ENCODE data around the gene NRP2. TPM values are rescaled to one million over a fixed set of nuclear protein-coding genes. Genes with fewer than 3 reads are reported as not detected.
A peak's percentile ranks its signal among the peaks of the same experiment; 100 is the strongest.

The NRP2 gene
- total and polyA plus RNA-seq, 10 donors, result 3.1 to 49.9 (median 26.2) TPM

GRCh38 chr2:205806143-205806905 lies 124.0 kb downstream of the NRP2 start:
- H3K4me1 ChIP-seq, result no peaks in the 10 kb centered on the region
- no peaks in the 10 kb centered on the region for H3K36me3 ChIP-seq
- H3K4me3 ChIP-seq, result no peak overlapping the region
- TF ChIP-seq POLR2A (IDR thresholded peaks at IDR 0.05) (no peak), CTCF (IDR thresholded peaks at IDR 0.05 in 8 of 11, conservative IDR thresholded peaks at IDR 0.05 in 3 of 11) (no peak), POLR2AphosphoS5 (IDR thresholded peaks at IDR 0.05) (no peak)
- intact Hi-C loops (cut with DNase I; ENCODE audit: low total_unique reads), result no loop called here
- no peak overlapping the region for H3K27ac ChIP-seq
- WGBS, 5 donors, result 84 to 90% (median 85%) methylated on average over 18 of the region's 18 CpGs
- no peaks in the 10 kb centered on the region for H3K9me3 ChIP-seq
- DNase-seq, result peak; percentile 63
- peaks cover 0 to 5% (median 0%) of the 10 kb centered on the region in 7 donors for H3K27me3 ChIP-seq (replicated peaks in 1 of 7)

GRCh38 chr2:205807229-205807628 lies 124.9 kb downstream of the NRP2 start:
- TF ChIP-seq CTCF (IDR thresholded peaks at IDR 0.05 in 8 of 11, conservative IDR thresholded peaks at IDR 0.05 in 3 of 11), result no peak
- no peak for TF ChIP-seq POLR2A (IDR thresholded peaks at IDR 0.05)
- no peak for TF ChIP-seq POLR2AphosphoS5 (IDR thresholded peaks at IDR 0.05)
- Histone ChIP-seq H3K27ac (no peak overlapping the region), H3K4me3 (no peak overlapping the region), H3K9me3 (no peaks in the 10 kb centered on the region), H3K27me3 (replicated peaks in 1 of 7) (peaks cover 0 to 5% (median 0%) of the 10 kb centered on the region in 7 donors), H3K36me3 (no peaks in the 10 kb centered on the region), H3K4me1 (no peaks in the 10 kb centered on the region)
- 78 to 96% (median 92%) methylated on average over 3 of the region's 3 CpGs for WGBS, 5 donors
- DNase-seq, result no peak
- intact Hi-C loops (cut with DNase I; ENCODE audit: low total_unique reads), result no loop called here

GRCh38 chr2:205807758-205808157 lies 125.5 kb downstream of the NRP2 start:
- WGBS, 5 donors, result 80 to 90% (median 88%) methylated on average over 6 of the region's 6 CpGs
- TF ChIP-seq POLR2A (IDR thresholded peaks at IDR 0.05) (no peak), POLR2AphosphoS5 (IDR thresholded peaks at IDR 0.05) (no peak)
- Histone ChIP-seq H3K9me3 (no peaks in the 10 kb centered on the region), H3K27me3 (replicated peaks in 1 of 7) (peaks cover 0 to 2% (median 0%) of the 10 kb centered on the region in 7 donors), H3K4me1 (no peaks in the 10 kb centered on the region), H3K27ac (no peak overlapping the region), H3K36me3 (no peaks in the 10 kb centered on the region), H3K4me3 (no peak overlapping the region)
- no peak for DNase-seq
- intact Hi-C loops (cut with DNase I; ENCODE audit: low total_unique reads), result no loop called here

GRCh38 chr2:205808486-205809121 lies 126.3 kb downstream of the NRP2 start:
- TF ChIP-seq CTCF (IDR thresholded peaks at IDR 0.05 in 8 of 11, conservative IDR thresholded peaks at IDR 0.05 in 3 of 11) (no peak), POLR2A (IDR thresholded peaks at IDR 0.05) (no peak), POLR2AphosphoS5 (IDR thresholded peaks at IDR 0.05) (no peak)
- intact Hi-C loops (cut with DNase I; ENCODE audit: low total_unique reads), result no loop called here
- H3K4me3 ChIP-seq, result no peak overlapping the region
- DNase-seq, result no peak
- peaks cover 0 to 2% (median 0%) of the 10 kb centered on the region in 8 donors for H3K9me3 ChIP-seq
- H3K4me1 ChIP-seq, result no peaks in the 10 kb centered on the region
- H3K27ac ChIP-seq, result no peak overlapping the region
- no peaks in the 10 kb centered on the region for H3K36me3 ChIP-seq
- H3K27me3 ChIP-seq (replicated peaks in 1 of 7), result no peaks in the 10 kb centered on the region
- 78 to 92% (median 84%) methylated on average over 5 to 7 of the region's 7 CpGs for WGBS, 5 donors
